ENCODE results near the gene LRRC7.

DNA sequence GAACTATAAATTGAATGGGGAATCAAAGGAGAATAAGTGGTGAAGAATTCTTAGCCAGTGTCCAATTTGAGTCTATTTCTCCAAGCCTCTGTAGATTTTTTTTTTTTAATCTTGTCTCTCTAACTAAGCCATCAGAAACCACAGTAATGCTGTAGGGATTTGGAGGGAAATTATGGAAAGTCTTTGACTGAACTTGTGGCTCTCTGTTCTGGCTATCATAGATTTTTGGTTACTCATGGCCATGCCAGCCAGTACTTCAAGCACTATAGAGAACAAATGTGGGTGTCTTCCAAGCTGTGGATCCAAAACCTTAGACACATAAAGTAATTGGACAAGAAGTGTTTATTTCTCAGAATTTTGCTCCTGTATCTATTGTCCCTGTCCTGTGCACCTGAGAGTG lies 489.8 kb downstream of the LRRC7 start:
- TF ChIP-seq EP300 (IDR thresholded peaks at IDR 0.05; ENCODE audit: borderline replicate concordance) (no peak), EGR1 (IDR thresholded peaks at IDR 0.05) (no peak), TAF1 (IDR thresholded peaks at IDR 0.05; ENCODE audit: low read depth) (no peak), RAD21 (IDR thresholded peaks at IDR 0.05; ENCODE audit: low read depth) (no peak), FOXM1 (IDR thresholded peaks at IDR 0.05; ENCODE audit: borderline replicate concordance, low read depth) (no peak), MAX (IDR thresholded peaks at IDR 0.05) (no peak)
